GM23338 (cell line): ENCODE results near the gene SYT9. TPM values are rescaled to one million over a fixed set of nuclear protein-coding genes. Genes with fewer than 3 reads are reported as not detected.

Experiments used
- ATAC-seq: fragments of 200-7000 bp; cut with Tn5 transposase; 3 replicates; pipeline ENCODE4 v1.9.1; 2020
- DNase-seq: peaks from one replicate; pipeline ENCODE4 v3.0.0-alpha.2; 2015; ENCODE audit warnings: low spot score
- H2AFZ ChIP-seq: fragments of 200-600 bp; sonication (generic); 2 replicates; pipeline ENCODE4 v1.8.0; 2016; ENCODE audit warnings: antibody characterized with exemption, mild to moderate bottlenecking, moderate library complexity
- H3F3A ChIP-seq: fragments of 200-600 bp; sonication (generic); replicated peaks from 2 replicates; pipeline ENCODE4 v1.8.0; 2017; ENCODE audit warnings: antibody characterized with exemption, mixed run types, low read depth
- H3K27ac ChIP-seq: fragments of 200-600 bp; sonication (generic); 2 replicates; pipeline ENCODE4 v1.6.1; 2016; ENCODE audit warnings: low read depth
- H3K27me3 ChIP-seq: fragments of 200-600 bp; sonication (generic); 2 replicates; pipeline ENCODE4 v1.8.0; 2016; ENCODE audit warnings: mild to moderate bottlenecking, mixed run types, moderate library complexity; ENCODE audit not compliant: insufficient read depth
- H3K36me3 ChIP-seq: fragments of 200-600 bp; sonication (generic); 2 replicates; pipeline ENCODE4 v1.8.0; 2016; ENCODE audit warnings: mild to moderate bottlenecking; ENCODE audit not compliant: insufficient read depth
- H3K4me1 ChIP-seq: fragments of 200-600 bp; sonication (generic); 2 replicates; pipeline ENCODE4 v1.8.0; 2016; ENCODE audit warnings: mild to moderate bottlenecking, moderate library complexity; ENCODE audit not compliant: insufficient read depth
- H3K4me2 ChIP-seq: fragments of 200-600 bp; sonication (generic); 2 replicates; pipeline ENCODE4 v1.7.1; 2017; ENCODE audit warnings: mixed run types
- H3K4me3 ChIP-seq: fragments of 200-600 bp; sonication (generic); 2 replicates; pipeline ENCODE4 v1.6.1; 2016; ENCODE audit warnings: mixed run types
- H3K79me2 ChIP-seq: fragments of 200-600 bp; sonication (generic); replicated peaks from 2 replicates; pipeline ENCODE4 v1.8.0; 2017; ENCODE audit warnings: mild to moderate bottlenecking; ENCODE audit not compliant: insufficient read depth
- H3K9me2 ChIP-seq: fragments of 200-600 bp; sonication (generic); 2 replicates; pipeline ENCODE4 v1.8.0; 2017; ENCODE audit not compliant: insufficient read depth
- H4K20me1 ChIP-seq: fragments of 200-600 bp; sonication (generic); replicated peaks from 2 replicates; pipeline ENCODE4 v1.8.0; 2017; ENCODE audit warnings: mild to moderate bottlenecking; ENCODE audit not compliant: insufficient read depth
- H3K27ac Mint-ChIP-seq: 2 replicates; pipeline ENCODE4 v1.8.0; 2020; ENCODE audit warnings: inconsistent platforms, mild to moderate bottlenecking, moderate library complexity, mixed read lengths
- H3K27me3 Mint-ChIP-seq: 3 replicates; pipeline ENCODE4 v1.8.0; 2022; ENCODE audit warnings: low read depth, mild to moderate bottlenecking, moderate library complexity, mixed read lengths, inconsistent platforms; ENCODE audit not compliant: insufficient read depth, poor library complexity
- H3K36me3 Mint-ChIP-seq: 3 replicates; pipeline ENCODE4 v1.8.0; 2021; ENCODE audit warnings: low read depth, mild to moderate bottlenecking, inconsistent platforms, moderate library complexity, mixed read lengths
- H3K4me1 Mint-ChIP-seq: 3 replicates; pipeline ENCODE4 v1.8.0; 2020; ENCODE audit warnings: mild to moderate bottlenecking, inconsistent platforms, mixed read lengths
- H3K4me3 Mint-ChIP-seq: 3 replicates; pipeline ENCODE4 v1.8.0; 2021; ENCODE audit warnings: moderate library complexity, mild to moderate bottlenecking, inconsistent platforms, mixed read lengths
- H3K9me3 Mint-ChIP-seq: 3 replicates; pipeline ENCODE4 v1.8.0; 2020; ENCODE audit warnings: moderate library complexity, mild to moderate bottlenecking, inconsistent platforms, mixed read lengths
- CREB1 ChIP-seq: fragments of 250-450 bp; sonication (Bioruptor Pico); IDR thresholded peaks from 2 replicates; pipeline ENCODE4 v1.5.0; 2020; ENCODE audit warnings: low read depth, mild to moderate bottlenecking, moderate library complexity
- ETS1 ChIP-seq: IDR thresholded peaks from 2 replicates; pipeline ENCODE4 v1.6.1; 2016; ENCODE audit warnings: antibody characterized with exemption
- EZH2phosphoT487 ChIP-seq: fragments of 200-600 bp; sonication (generic); IDR thresholded peaks from one replicate; pipeline ENCODE4 v1.8.1; 2018; ENCODE audit warnings: antibody characterized with exemption; ENCODE audit not compliant: unreplicated experiment
- JUNB ChIP-seq: IDR thresholded peaks from one replicate; pipeline ENCODE4 v1.6.1; 2016; ENCODE audit warnings: antibody characterized with exemption; ENCODE audit not compliant: unreplicated experiment
- POLR2AphosphoS5 ChIP-seq: IDR thresholded peaks from 2 replicates; pipeline ENCODE4 v1.6.1; 2016; ENCODE audit warnings: antibody characterized with exemption, low read depth
- STAT1 ChIP-seq: IDR thresholded peaks from one replicate; pipeline ENCODE4 v1.6.1; 2016; ENCODE audit warnings: antibody characterized with exemption; ENCODE audit not compliant: unreplicated experiment
- ZNF331 ChIP-seq: fragments of 250-450 bp; sonication (Bioruptor Pico); IDR thresholded peaks from 2 replicates; pipeline ENCODE4 v1.5.0; 2020; ENCODE audit warnings: low read depth, mild to moderate bottlenecking, moderate library complexity
- ZNF462 ChIP-seq: fragments of 250-450 bp; sonication (Bioruptor Pico); IDR thresholded peaks from 2 replicates; pipeline ENCODE4 v1.5.0; 2020; ENCODE audit warnings: mild to moderate bottlenecking, moderate library complexity
- polyA plus RNA-seq: library from polyadenylated mRNA; unstranded; fragments of >200 nt; fragmentation: Nextera tagmentation; extraction: Ambion mirVana; gene quantifications from 2 replicates; pipeline ENCODE4 v1.2.1, GENCODE V29; 2016
- total RNA-seq: library from RNA; depleted of rRNA; stranded (reverse); fragments of >200 nt; shearing (Covaris generic); gene quantifications from 2 replicates; pipeline ENCODE4 v1.2.3, GENCODE V29; 2014

The SYT9 gene
- total and polyA plus RNA-seq, 2 experiments from 2014 or later, result 0.91 to 2.4 TPM

DNA sequence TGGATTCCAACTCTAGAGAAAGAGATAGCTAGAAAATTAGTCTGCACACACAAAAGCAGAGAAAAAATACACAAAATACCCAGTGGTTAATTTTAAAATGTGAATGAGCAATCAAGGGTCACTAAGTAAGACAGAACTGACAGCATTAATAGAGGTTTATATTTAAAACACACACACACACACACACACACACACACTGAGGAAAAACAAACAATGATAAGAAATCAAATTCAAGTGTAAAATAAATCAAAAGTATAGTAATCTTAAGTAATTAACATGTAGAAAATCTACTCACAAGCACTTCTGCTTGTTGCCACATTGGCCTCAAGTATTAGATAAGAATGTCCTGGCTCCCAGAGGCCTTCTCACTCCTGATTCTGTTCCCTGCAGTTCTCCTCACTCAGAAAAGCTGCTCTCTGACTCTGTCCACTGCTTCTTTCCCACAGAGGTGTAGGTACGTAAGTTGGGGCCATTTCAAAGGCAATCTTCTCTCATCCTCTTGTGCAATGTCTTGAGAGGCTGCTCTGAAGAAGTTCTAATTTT, 200.3 kb downstream of the SYT9 start (continued):
- TF ChIP-seq ZNF462 (CRISPR knock-in tag) (no peak), CREB1 (CRISPR knock-in tag) (no peak), JUNB (no peak), ZNF331 (CRISPR knock-in tag) (no peak)

- DNase-seq (no peak), ATAC-seq (no peak)
- no peaks in the 10 kb centered on the region for H3K36me3 Mint-ChIP-seq
- peaks cover 10% of the 10 kb centered on the region for H3K27me3 Mint-ChIP-seq
- H3K36me3 ChIP-seq, result no peaks in the 10 kb centered on the region
- H3K27ac Mint-ChIP-seq, result no peak overlapping the region
- peaks cover 4% of the 10 kb centered on the region; the same call in 1 of the 2 replicates for H3K9me2 ChIP-seq
- H3K79me2 ChIP-seq, result no peaks in the 10 kb centered on the region
- H3K27me3 ChIP-seq, result no peaks in the 10 kb centered on the region
- no peaks in the 10 kb centered on the region for H3F3A ChIP-seq
- peaks cover 8% of the 10 kb centered on the region for H3K4me1 ChIP-seq
- no peaks in the 10 kb centered on the region; the same call in 2 of the 3 replicates for H3K9me3 Mint-ChIP-seq
- H3K27ac ChIP-seq, result no peak overlapping the region
- H3K4me3 ChIP-seq, result no peak overlapping the region
- no peak overlapping the region for H3K4me2 ChIP-seq
- no peaks in the 10 kb centered on the region for H4K20me1 ChIP-seq
- H2AFZ ChIP-seq, result no peak overlapping the region
- H3K4me1 Mint-ChIP-seq, result peaks cover 10% of the 10 kb centered on the region
- H3K4me3 Mint-ChIP-seq, result no peak overlapping the region
- no peak for TF ChIP-seq EZH2phosphoT487
- no peak for TF ChIP-seq ETS1
- no peak for TF ChIP-seq STAT1
- no peak for TF ChIP-seq POLR2AphosphoS5
- no peak for TF ChIP-seq CREB1 (CRISPR knock-in tag)
- TF ChIP-seq JUNB, result no peak
- TF ChIP-seq ZNF331 (CRISPR knock-in tag), result no peak
- TF ChIP-seq ZNF462 (CRISPR knock-in tag), result no peak
Observed at GRCh38 chr11:7454854-7455253, 203.2 kb downstream of the SYT9 start.
